DMS 273 (cell line): ENCODE data around the gene FAM53B.

Experiments used
- DNase-seq: peaks from one replicate; lab custom pipeline; 2025; ENCODE audit not compliant: unreplicated experiment; lab: John Stamatoyannopoulos, UW

FAM53B gene

GRCh38 chr10:124742413-124743190, 1.6 kb downstream of the FAM53B start:
- peak; percentile 69 for DNase-seq

DNA sequence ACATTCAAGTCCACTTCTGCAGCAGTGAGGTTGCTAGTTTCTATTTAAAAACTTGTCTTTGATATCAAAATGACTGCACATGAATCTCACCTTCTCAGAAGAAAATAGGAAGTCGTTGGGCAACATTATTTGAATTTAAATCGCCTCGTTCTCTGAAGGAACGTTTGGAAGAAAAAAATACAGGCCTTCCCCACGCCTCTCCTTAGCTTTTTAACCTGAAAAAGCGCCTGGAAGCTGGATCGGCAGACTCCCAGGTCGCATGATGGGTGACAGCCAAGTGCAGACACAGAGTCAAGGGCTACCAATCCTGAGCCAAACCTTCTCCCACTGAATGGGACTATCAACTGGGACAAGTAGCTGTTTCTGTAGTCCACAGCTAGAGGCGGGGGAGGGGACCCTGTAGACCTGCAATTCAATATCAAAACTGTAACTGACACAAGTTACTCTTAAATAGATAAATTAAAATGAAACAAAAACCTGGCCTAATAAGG, 2.2 kb downstream of the FAM53B start:
- no peak for DNase-seq

DNA sequence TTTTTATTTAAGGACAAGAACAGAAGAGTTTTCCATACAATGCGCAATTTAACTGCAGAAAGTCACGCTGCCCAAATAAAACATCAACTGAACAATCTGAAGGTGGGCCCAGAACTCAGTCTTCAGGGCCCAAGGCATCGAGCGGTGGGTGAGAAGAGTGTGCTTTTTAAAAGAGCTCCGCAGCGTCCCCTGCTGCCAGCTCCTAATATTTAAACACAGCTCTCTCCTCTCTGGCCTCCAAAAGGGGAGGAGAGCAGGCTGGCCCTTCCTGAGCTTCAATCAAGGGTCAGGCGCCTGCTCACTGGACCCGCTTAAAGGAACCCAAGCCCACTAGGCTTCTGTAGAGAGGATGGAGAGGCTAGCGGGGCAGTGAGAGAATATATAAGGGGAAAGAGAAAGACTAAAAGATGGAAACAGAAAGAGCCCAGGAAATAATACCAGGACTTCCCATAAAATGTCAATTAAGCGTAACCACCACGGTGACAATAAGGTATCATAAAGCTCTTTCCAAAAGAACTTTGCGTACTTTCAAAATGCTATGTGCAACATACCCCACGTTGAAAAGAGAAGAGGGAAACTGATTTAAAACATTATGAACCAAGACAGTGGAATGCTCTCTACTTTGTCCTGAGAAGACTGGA, 2.8 kb downstream of the FAM53B start:
- DNase-seq = peak; percentile 84

DNA sequence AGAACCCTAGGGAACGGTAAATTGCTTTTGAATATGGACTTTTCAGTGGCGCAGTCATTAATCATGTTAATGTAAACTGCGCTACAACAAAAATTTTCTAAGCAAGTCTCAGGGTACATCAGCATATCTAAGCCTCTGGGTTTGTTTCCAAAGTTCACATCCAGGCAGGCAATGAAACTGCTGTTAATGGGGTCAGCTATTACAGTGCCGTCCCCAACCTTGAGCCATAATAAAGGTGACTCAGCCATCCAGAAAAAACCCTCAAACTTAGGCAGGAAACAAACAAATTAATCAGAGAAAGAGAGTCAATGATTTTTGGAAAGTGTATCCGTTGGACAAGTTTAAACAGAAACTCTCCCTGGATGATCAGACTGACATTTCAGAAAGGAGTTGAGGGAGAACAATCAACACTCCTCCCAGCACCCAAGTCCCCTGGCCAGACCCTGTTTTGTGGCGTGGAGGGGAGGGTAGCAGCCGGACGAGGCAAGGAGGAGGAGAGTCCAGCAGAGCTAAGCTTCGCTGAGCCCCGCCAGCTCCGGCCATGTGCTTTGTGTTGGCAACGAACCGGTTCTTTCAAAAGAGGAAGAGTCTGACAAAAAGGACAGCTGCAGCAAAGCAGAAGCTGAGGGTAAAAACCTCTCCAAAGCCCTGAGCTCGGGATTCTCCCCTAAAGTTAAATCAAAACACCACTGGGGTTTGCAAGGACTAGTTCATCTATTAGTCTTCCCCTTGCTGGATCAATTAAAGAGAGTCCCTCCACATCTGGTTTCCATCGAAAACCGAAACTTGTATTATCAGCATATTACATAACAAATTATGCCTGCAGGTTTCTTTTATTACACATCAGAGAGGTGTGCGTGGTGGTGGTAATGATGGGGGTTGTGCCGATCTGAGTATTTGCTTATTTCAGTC, 3.6 kb downstream of the FAM53B start:
- peak; percentile 16 for DNase-seq

- DNase-seq = no peak
These were observed 4.2 kb downstream of the FAM53B start for GRCh38 chr10:124739986-124740368.

DNA sequence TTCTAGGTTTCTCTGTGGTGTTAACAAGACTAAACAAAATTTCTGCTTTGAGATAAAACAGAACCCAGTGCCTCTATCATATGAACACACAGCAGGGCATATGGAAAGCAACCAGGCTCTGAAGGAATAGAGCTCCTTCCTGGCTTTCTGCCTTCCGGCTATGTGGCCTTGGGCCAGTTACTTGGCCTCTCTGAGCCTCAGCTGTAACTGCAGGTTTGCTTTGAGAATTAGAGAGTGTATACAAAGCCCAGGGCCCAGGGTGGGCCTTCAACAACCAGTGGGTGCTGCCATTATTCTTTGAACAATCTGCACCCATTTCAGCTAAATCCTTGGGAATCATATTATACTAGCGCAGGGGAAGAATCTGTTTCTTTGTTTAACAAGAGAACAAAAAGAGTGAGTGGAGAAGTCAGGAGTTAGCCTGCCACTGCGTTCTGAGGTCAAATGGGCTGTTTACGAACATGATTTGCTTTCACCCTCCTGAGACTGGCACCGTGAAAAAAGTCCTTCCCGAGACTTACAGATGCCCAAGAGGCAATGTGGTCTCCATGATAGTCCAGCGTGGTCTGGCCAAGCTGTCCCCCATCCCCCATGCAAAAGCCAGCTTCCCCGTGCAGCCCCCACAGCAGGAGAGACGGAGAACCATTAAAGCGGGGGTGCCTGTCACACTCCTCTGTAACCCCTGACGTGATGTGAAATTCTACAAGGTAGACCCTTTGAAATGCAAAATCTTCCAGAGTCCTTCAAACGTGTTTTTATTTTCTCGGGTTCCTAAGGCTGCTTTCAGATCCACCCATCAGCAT, 4.9 kb downstream of the FAM53B start:
- DNase-seq = peak; percentile 30

- peak; percentile 61 for DNase-seq
These were observed 5.7 kb downstream of the FAM53B start for GRCh38 chr10:124738441-124738840.

- no peak for DNase-seq
These were observed 6.5 kb downstream of the FAM53B start for GRCh38 chr10:124737708-124738107.

GRCh38 chr10:124737221-124737620, 7.0 kb downstream of the FAM53B start:
- DNase-seq = no peak

DNA sequence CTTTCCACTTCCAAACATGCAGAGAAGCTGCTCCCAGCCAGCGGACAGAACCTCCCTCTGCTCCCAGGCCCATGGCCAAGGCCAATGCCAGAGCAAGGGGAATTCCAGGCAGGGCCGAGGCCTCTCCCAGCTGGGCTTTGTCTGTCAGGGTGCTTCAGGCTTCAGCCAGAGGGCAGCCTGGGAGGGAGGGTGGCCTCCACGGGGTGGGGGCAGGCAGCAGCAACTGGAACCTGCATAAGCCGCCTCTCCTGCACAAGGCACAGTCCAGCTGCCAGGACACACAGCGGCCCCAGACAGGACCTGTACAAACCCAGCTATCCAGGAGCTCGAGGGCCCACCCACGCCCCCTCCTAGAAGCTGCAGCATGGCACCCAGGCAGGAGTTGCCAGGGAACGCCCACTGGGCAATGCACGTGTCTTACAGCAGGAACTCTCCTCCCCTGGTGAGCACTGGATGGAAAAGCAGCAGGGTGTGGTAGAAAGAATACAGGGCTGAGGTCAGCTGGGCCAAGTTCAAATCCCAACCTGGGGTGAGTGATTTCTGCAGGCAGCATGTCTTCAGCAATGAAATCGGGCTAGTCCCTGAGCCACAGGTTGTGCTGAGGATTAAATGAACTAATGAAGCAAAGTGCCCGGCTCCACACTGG, 7.6 kb downstream of the FAM53B start:
- peak; percentile 10 for DNase-seq

- DNase-seq = no peak
These were observed 8.5 kb downstream of the FAM53B start for GRCh38 chr10:124735491-124736286.

DNA sequence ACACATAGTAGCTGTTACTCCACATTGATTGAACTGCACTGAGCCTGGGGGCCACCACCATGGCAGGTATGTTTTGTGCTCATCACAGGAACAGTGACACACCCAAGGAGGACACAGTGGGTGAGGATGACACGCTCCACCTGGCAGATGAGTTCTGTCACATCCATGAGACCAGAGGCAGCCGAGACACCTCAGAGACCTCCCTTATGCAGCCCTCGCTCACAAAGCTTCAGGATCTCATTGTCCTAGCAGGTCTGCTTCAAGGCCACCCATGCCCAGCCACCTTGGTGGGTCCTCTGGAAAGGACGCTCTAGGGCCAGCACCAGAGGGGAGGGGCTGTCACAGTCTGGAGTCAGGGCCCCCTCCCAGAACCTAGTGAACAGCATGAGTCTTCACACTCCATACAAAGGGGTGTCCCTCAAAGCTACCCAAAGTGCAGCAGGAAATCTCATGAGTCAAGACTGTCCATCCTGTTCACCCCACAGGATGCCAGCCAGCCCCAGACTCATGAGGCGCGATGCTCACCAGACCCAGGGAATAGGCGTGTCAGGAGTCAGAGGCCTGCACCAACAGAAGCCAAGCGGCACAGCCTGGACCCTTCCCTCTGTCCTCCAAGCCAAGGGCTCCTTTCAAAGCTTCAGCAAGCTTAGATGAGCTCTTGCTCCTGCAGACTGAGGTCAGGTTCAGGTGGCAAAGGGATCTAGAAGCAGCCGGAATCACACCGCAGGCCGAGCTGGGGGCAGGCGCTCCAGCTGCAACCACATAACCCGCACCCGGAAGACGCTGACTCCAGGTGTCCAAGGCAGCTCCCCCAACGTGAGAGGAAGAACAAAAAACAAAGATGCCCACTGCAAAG, 9.6 kb downstream of the FAM53B start:
- no peak for DNase-seq

- no peak for DNase-seq
These were observed 10.5 kb downstream of the FAM53B start for GRCh38 chr10:124733571-124734245.

- DNase-seq = no peak
These were observed 11.1 kb downstream of the FAM53B start for GRCh38 chr10:124732931-124733570.

- no peak for DNase-seq
These were observed 12.6 kb downstream of the FAM53B start for GRCh38 chr10:124731551-124731950.

GRCh38 chr10:124730790-124731189, 13.4 kb downstream of the FAM53B start:
- DNase-seq = no peak
